ENCODE results near the gene NBEAL1.
"Not testable (repeated sequence)": the region's sequence is repeated elsewhere in the genome, so short reads cannot be mapped to it uniquely, and the experiment has no call there.

GRCh38 chr2:203090721-203091120, 76.0 kb downstream of the NBEAL1 start:
- TF ChIP-seq, protein P1, sequence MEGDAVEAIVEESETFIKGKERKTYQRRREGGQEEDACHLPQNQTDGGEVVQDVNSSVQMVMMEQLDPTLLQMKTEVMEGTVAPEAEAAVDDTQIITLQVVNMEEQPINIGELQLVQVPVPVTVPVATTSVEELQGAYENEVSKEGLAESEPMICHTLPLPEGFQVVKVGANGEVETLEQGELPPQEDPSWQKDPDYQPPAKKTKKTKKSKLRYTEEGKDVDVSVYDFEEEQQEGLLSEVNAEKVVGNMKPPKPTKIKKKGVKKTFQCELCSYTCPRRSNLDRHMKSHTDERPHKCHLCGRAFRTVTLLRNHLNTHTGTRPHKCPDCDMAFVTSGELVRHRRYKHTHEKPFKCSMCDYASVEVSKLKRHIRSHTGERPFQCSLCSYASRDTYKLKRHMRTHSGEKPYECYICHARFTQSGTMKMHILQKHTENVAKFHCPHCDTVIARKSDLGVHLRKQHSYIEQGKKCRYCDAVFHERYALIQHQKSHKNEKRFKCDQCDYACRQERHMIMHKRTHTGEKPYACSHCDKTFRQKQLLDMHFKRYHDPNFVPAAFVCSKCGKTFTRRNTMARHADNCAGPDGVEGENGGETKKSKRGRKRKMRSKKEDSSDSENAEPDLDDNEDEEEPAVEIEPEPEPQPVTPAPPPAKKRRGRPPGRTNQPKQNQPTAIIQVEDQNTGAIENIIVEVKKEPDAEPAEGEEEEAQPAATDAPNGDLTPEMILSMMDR (IDR thresholded peaks at IDR 0.05; ENCODE audit: low read length) = not testable (repeated sequence)
- not testable (repeated sequence) for TF ChIP-seq EZH2 (optimal IDR thresholded peaks at IDR 0.05; ENCODE audit: low read depth, low read length); EZH2phosphoT487 (IDR thresholded peaks at IDR 0.05; ENCODE audit: low read length)

Measured in MM.1S (cell line).